Spleen (tissue), 7 donors: ENCODE measurements around the gene NRXN2.

Experiments
- CTCF ChIP-seq, 11 experiments: fragments of 200-600 bp in 7 of 11; fragments of 450-650 bp in 4 of 11; sonication (generic) in 4 of 11; IDR thresholded peaks in 8 of 11; conservative IDR thresholded peaks in 3 of 11; 1 replicate in 7 of 11; 2 replicates in 4 of 11; pipeline versions ENCODE4 v1.4.0 to v1.8.0; 2016 to 2021; ENCODE audit warnings: antibody characterized with exemption in 11 of 11, inconsistent platforms in 4 of 11, mild to moderate bottlenecking in 1 of 11
- POLR2AphosphoS5 ChIP-seq, 3 donors: sonication (generic); formaldehyde crosslinking; IDR thresholded peaks; one replicate each; pipeline ENCODE4 v1.5.1; 2017; ENCODE audit warnings: antibody characterized with exemption in 3 of 3
- donor health status: DM: no; HTN: no; CAD: no; lungs with moderate emphysema.
- donor health status: DM: no; HTN: no; CAD: no.
- donor health status: DM: no; HTN: no; CAD: no.

- TF ChIP-seq POLR2AphosphoS5 (IDR thresholded peaks at IDR 0.05) = no peak
- no peak for TF ChIP-seq CTCF (IDR thresholded peaks at IDR 0.05 in 8 of 11, conservative IDR thresholded peaks at IDR 0.05 in 3 of 11)
Observed at GRCh38 chr11:64726867-64727530, 4.0 kb upstream of the NRXN2 start.
